Stimulated activated CD4-positive, alpha-beta T cell treated with anti-CD3 and anti-CD28 coated beads, TNF-alpha, amount 100 ng/mL, for 4 hours (primary cell): ENCODE results near the gene SIGLEC5.
A peak's percentile ranks its signal among the peaks of the same experiment; 100 is the strongest.

ENCODE experiments used
- DNase-seq, 3 experiments: peaks; one replicate each; pipeline ENCODE4 v3.0.0-alpha.2; 2020; ENCODE audit warnings: low read depth in 3 of 3

Gene SIGLEC5

GRCh38 chr19:51628153-51628939 is 1.9 kb downstream of the SIGLEC5 start:
- no peak for DNase-seq

DNA sequence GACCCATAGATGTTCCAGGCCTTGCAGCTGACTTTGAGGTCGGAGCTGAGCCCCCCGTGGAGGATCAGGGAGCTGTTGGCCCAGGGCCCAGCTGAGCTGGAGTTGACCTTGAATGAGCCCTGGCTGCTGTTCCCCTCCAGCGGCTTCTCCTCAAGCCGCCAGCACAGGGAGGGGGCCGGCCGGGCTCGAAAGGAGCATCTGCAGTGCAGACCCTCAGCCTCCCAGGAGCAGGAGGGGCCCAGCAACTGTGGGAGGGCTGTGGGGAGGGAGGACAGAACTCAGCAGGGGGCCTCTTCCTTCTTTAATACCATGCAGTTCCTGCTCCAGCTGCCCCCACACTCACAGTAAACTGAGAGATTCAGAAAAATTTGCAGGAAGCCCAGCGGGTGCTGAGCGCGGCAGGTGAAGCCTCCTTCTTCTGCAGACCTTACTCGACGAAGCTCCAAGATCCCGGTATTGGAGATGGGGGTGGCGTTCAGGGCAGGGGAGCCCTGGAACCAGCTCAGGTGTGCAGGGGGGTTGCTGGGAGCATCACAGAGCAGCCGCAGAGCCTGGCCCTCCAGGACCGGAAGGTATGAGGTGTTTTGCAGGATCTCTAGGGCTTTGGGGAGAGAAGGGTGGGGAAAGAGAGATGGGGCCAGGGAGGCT is 2.6 kb downstream of the SIGLEC5 start:
- no peak for DNase-seq

GRCh38 chr19:51626675-51627074 is 3.5 kb downstream of the SIGLEC5 start:
- no peak for DNase-seq

DNA sequence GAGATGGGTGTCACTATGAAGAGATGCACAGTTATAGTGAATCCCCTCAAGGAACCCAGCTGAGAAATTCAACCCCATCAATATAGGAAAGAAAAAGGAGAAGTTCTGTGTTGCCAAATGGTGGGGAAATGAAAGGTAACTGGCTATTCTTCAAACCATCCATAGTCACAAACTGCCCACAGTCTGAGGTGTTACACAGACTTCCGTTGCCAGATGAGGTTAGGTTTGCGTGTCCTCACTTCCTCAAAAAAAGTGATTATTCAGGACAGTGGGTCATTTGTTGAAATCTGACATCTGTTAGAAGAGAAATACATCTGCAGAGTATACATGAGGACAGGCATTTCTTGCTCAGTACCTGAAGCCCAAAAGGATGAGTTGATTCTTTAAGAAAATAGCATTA is 9.0 kb downstream of the SIGLEC5 start:
- no peak for DNase-seq

GRCh38 chr19:51615991-51616390 is 14.2 kb downstream of the SIGLEC5 start:
- DNase-seq, result no peak

GRCh38 chr19:51614789-51615188 is 15.4 kb downstream of the SIGLEC5 start:
- DNase-seq, result no peak

- DNase-seq, result no peak
Observed at GRCh38 chr19:51610576-51610975, 19.6 kb downstream of the SIGLEC5 start.

DNA sequence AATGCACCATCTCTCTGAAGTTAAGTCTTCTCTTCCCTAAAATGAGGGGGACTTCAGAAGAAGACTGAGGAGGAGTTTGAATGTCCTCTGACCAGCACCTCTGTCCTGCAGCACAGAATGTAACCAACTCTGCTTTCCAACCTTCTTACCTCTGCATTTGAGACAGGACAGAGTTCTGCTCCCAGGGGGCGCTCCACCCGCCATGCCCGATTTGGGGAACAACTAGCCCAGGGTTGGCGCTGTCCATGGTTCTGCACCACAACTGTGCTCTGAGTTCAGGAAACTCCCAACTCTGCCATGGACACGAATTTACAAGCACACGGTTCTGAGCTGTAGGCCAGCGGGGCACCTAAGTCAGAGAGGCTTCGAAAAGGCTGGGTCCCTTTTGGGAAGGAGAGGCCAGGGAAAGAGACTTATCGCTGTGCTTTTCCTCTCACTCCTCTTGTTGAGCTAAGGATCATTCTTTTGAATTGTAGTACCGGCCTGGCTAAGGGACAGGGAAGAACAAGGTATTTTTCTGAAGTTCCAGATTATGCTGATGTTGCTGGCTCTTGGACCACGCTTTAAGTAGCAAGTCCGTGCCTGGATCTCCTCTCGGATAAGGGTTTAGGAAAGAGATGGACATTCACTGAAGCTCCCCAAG is 22.2 kb downstream of the SIGLEC5 start:
- peak in 2 of 3 experiments; percentile 23 to 25 for DNase-seq

DNA sequence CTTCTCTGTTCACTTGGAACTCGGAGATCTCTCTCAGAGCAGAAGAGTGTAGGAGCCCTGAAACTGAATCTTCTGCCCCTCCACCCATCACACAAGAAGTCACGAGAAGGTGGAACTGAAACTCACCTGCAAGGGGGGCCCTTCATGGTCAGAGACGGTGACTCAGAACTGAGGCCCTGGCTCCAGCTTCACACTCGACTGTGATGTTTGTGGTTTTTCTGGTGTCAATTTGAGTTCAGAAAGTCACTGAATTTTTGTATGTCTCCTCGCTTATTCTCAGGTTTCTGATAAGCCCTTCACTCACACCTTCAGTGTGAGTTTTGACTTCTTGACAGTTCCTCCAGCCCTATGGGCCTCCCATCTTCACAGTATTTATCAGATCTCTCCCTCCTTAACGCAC is 23.1 kb downstream of the SIGLEC5 start:
- DNase-seq, result no peak

DNA sequence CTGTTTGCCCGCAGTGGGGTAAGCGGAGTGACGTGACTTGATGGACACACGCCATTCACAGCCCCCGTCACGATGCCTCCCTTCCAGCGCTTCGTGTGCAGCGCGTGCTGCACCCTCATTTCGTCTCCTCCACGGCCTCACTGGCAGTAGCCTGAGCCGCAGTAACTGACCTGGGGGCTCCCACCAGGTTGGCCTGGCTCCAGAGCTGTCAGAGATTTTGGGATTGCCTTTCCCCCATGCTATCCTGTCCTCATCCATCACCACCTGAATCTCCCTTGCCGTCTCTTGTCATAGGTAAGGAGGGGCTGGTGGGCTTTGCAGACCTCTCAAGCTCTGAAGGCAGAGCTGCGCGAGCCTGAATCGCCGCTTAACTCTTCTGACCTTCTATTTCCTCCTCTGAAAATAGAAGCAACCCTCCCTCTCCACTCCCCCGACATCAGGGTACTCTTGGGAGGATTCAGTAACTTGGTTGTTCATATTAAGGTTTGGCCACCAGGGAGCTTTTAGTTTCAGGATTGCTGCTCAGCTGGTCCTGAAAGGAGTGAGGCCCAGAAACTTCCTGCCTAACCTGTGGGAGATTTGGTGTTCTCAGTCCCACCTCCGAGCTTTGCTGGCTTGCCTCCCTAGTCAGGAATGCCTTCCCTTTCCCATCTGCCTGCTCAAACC is 27.9 kb downstream of the SIGLEC5 start:
- DNase-seq, result no peak

DNA sequence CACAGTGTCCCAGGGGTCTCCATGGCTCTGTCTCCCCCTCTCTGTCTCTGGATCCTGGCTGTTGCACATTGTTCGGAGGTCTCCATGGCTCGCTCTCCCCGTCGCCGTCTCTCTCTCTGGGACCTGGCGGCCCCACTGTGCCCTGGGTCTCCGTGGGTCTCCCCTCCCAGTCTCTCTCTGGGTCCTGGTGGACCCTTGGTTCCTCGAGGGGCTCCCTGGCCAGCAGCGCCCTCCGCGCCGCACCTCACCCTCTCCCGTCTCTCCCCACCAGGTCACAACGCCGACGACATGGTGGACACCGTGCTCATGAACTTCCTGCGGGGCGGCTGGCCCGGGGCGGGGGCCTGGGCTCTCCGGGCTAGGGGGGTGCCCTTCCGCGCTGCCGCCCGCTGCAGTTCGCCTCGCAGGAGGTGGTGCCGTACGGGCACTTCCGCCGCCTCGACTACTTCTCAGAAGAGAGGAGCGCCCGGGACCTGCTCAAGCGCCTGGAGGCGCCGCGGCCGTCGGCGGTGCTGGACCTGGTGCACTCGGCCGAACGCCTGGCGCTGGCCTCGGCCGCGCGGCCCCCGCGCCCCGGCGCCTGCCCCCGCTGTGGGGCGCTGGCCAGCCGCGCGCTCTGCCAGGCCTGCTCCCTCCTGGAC is 29.1 kb downstream of the SIGLEC5 start:
- no peak for DNase-seq

DNA sequence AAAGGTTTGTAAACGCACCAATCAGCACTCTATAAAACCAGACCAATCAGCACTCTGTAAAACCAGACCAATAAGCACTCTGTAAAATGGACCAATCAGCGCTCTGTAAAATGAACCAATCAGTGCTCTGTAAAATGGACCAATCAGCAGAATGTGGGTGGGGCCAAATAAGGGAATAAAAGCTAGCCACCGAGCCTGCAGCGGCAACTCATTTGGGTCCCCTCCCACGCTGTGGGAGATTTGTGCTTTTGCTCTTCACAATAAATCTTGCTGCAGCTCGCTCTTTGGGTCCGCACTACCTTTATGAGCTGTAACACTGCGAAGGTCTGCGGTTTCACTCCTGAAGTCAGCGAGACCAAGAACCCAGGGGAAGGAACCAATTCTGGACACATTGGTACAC is 31.1 kb downstream of the SIGLEC5 start:
- no peak for DNase-seq

GRCh38 chr19:51598159-51598915 is 31.9 kb downstream of the SIGLEC5 start:
- DNase-seq, result no peak

GRCh38 chr19:51595190-51596175 is 34.7 kb downstream of the SIGLEC5 start:
- DNase-seq, result no peak

DNA sequence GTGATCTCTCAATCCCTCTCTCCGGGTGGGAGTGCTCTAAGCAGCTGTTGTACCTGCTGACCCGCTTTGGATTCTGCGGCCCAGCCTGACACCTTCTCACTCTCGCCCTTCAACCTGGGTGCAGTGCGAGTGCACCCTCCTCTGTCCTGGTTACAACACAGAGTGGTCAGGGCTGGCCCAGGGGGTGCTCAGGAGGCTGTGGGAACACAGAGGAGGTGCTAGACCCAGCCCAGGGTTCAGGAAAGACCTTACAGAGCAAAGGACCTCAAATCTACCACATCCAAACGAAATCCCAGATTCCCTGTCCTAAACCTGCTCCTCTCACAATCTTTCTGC is 35.5 kb downstream of the SIGLEC5 start:
- no peak for DNase-seq

DNA sequence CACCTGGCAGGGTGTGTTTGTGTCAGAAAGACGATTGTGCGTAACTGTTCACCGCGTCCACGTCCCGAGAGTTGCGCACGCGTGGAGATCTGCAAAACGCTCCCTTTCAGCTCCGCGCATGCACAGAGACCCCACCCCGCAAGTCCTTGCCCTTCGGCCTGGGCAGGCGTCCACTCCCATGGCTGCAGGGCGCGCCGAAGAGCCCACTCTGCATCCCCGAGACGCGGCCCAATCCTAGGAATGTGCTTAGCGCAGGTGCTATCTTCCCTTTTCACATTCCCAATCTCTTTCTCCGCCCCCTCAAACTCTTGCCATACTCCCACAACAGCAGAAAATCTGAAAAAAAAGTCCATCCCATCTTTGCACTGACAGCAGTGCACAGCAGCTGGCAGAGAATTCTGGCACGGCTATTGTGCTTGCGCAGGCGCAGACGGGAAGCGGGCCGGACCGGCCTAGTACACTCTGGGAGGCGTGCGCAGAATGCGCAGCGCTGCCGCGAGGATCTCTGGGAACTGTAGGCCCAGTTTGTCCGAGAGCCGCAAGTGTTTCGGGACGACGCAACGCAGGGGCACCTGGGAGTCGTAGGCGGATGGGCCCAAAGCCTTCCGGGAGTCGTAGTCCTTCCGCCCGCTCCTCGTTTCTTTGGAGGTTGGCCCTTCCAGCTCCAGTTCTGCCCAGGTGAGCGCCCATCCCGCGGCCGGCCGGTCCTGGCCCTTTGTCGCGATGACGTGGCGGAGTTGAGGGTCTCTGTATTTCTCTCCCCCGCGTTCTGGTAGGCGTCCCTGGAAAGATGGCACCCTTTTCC is 36.0 kb downstream of the SIGLEC5 start:
- peak; percentile 86 to 93 (median 92) for DNase-seq

DNA sequence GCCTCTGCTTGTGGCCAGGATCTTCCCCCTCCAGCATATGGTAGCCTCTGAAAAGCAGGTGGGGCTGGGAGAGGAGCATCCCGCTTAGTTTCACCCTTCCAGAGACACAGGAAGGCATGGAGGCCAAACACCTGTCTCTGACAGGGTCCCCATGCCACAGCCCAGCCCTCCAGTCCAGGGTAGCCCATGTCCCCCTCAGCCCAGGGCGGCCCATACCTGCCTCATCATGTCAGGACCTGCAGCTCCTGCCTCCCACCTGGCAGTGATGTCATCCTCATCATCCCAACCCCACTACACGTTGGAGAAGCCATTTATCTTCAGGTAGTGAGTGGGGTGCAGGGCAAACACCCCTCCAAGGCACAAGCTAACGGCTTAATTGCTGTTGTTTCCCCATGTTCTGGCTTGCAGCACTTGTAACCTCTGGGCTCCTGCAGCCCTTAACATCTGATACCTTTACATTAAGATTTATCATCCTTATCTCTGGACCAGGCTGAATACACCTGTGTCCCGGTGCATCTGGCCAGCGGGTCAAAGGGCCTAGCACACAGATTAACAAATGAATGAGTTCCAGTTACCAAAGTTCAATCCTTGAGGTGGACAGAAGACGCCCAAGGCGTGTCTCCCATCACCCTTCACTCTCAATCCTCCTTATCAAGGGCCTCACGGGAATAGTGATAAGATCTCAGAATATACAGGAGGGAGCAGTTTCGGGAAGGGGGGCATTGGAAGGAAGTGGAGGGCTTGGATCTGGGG is 36.9 kb downstream of the SIGLEC5 start:
- no peak for DNase-seq

GRCh38 chr19:51592521-51592920 is 37.7 kb downstream of the SIGLEC5 start:
- no peak for DNase-seq
